Lower leg skin (tissue), 4 donors: ENCODE measurements around the gene PPP1R1B. TPM values are rescaled to one million over a fixed set of nuclear protein-coding genes. Genes with fewer than 3 reads are reported as not detected.

ENCODE experiments used
- DNase-seq, 2 donors: peaks; one replicate each; pipeline ENCODE4 v3.0.0-alpha.2; 2019; ENCODE audit warnings: low spot score in 2 of 2
- H3K4me3 ChIP-seq: fragments of 200-600 bp; sonication (generic); 2 replicates; pipeline ENCODE4 v1.5.1; 2017; ENCODE audit warnings: mild to moderate bottlenecking, low read depth; ENCODE audit not compliant: poor library complexity, severe bottlenecking
- CTCF ChIP-seq, 3 donors: fragments of 450-650 bp; IDR thresholded peaks; one replicate each; pipeline ENCODE4 v1.5.1; 2016; ENCODE audit warnings: antibody characterized with exemption in 3 of 3, mild to moderate bottlenecking in 3 of 3, moderate library complexity in 2 of 3
- POLR2A ChIP-seq, 2 donors: fragments of 450-650 bp; IDR thresholded peaks; one replicate each; pipeline ENCODE4 v1.6.1; 2016 to 2017; ENCODE audit warnings: antibody characterized with exemption in 2 of 2, mild to moderate bottlenecking in 1 of 2, moderate library complexity in 1 of 2
- WGBS, 2 donors: methylation state at CpG; one replicate each; pipeline ENCODE4 v1.1.5; 2018; 5-methylcytosine and 5-hydroxymethylcytosine counted together
- intact Hi-C: fragments of 100-400 bp; cut with DNase I; formaldehyde crosslinking; loops from one replicate; pipeline ENCODE4 v1.15.0; 2023; ENCODE audit warnings: low total_unique reads
- total RNA-seq, 4 donors: library from RNA; depleted of rRNA; stranded (reverse); fragments of >200 nt; gene quantifications; one replicate each; pipeline ENCODE4 v1.1.0, GENCODE V29; 2016

Gene PPP1R1B
- total RNA-seq, 4 donors from 2014 or later: 18.5 to 102 (median 51.8) TPM

GRCh38 chr17:39667945-39668924 lies 41.5 kb downstream of the PPP1R1B start, which contains the start of gene PNMT:
PNMT (plus strand) TSS chr17:39668453; CDS start chr17:39668476, 23 bp downstream.
- TF ChIP-seq CTCF (IDR thresholded peaks at IDR 0.05): peak in 1 of 3 donors; percentile 13
- TF ChIP-seq POLR2A (IDR thresholded peaks at IDR 0.05): no peak
- H3K4me3 ChIP-seq: no peak within 1 kb of the TSS
- WGBS, 2 donors: 2 to 4% methylated on average over 80 to 82 of the region's 85 CpGs
- intact Hi-C loops: no loop called here
- DNase-seq: peak in 1 of 2 donors; percentile 94

GRCh38 chr17:39669897-39670735 lies 43.4 kb downstream of the PPP1R1B start:
- 82 to 85% methylated on average over 21 to 23 of the region's 23 CpGs for WGBS, 2 donors
- intact Hi-C loops: no loop called here
- H3K4me3 ChIP-seq: no peak overlapping the region
- TF ChIP-seq CTCF (IDR thresholded peaks at IDR 0.05) (no peak), POLR2A (IDR thresholded peaks at IDR 0.05) (no peak)
- DNase-seq: no peak

GRCh38 chr17:39670746-39671145 lies 44.0 kb downstream of the PPP1R1B start:
- no peak for DNase-seq
- no peak for TF ChIP-seq CTCF (IDR thresholded peaks at IDR 0.05)
- no peak for TF ChIP-seq POLR2A (IDR thresholded peaks at IDR 0.05)
- intact Hi-C loops: no loop called here
- 41 to 54% methylated on average over 4 of the region's 4 CpGs for WGBS, 2 donors
- H3K4me3 ChIP-seq: no peak overlapping the region

GRCh38 chr17:39671651-39672521 lies 45.1 kb downstream of the PPP1R1B start:
- intact Hi-C loops: no loop called here
- 35 to 42% methylated on average over 19 of the region's 19 CpGs for WGBS, 2 donors
- H3K4me3 ChIP-seq: no peak overlapping the region
- no peak for DNase-seq
- TF ChIP-seq CTCF (IDR thresholded peaks at IDR 0.05) (peak in 1 of 3 donors; percentile 48), POLR2A (IDR thresholded peaks at IDR 0.05) (no peak)
